UCSD-AML1 (cell line): ENCODE results near the gene LSM3.

Experiments
- DNase-seq: peaks from one replicate; lab custom pipeline; 2025; ENCODE audit not compliant: unreplicated experiment; lab: John Stamatoyannopoulos, UW

Gene LSM3

GRCh38 chr3:14194865-14195264 lies 16.2 kb downstream of the LSM3 start:
- no peak for DNase-seq

- no peak for DNase-seq
These were observed 21.0 kb downstream of the LSM3 start for GRCh38 chr3:14199641-14200040.

- no peak for DNase-seq
These were observed 21.7 kb downstream of the LSM3 start for GRCh38 chr3:14200276-14200675.

GRCh38 chr3:14200841-14201240 lies 22.2 kb downstream of the LSM3 start:
- no peak for DNase-seq

- DNase-seq: no peak
These were observed 23.5 kb downstream of the LSM3 start for GRCh38 chr3:14201940-14202684.

GRCh38 chr3:14202874-14203520 lies 24.4 kb downstream of the LSM3 start:
- no peak for DNase-seq

GRCh38 chr3:14203521-14204079 lies 25.0 kb downstream of the LSM3 start:
- peak; percentile 60 for DNase-seq

- DNase-seq: peak; percentile 50
These were observed 26.1 kb downstream of the LSM3 start for GRCh38 chr3:14204515-14205284.

GRCh38 chr3:14206548-14207177 lies 28.0 kb downstream of the LSM3 start:
- no peak for DNase-seq

GRCh38 chr3:14208168-14208567 lies 29.6 kb downstream of the LSM3 start:
- no peak for DNase-seq

- no peak for DNase-seq
These were observed 30.4 kb downstream of the LSM3 start for GRCh38 chr3:14208977-14209394.

- no peak for DNase-seq
These were observed 31.1 kb downstream of the LSM3 start for GRCh38 chr3:14209581-14210289.

GRCh38 chr3:14210290-14210688 lies 31.7 kb downstream of the LSM3 start:
- DNase-seq: no peak

GRCh38 chr3:14210843-14211594 lies 32.4 kb downstream of the LSM3 start:
- DNase-seq: no peak

- no peak for DNase-seq
These were observed 33.0 kb downstream of the LSM3 start for GRCh38 chr3:14211621-14212020.

- no peak for DNase-seq
These were observed 33.4 kb downstream of the LSM3 start for GRCh38 chr3:14212032-14212431.

- no peak for DNase-seq
These were observed 34.6 kb downstream of the LSM3 start for GRCh38 chr3:14213066-14213774.

- no peak for DNase-seq
These were observed 36.1 kb downstream of the LSM3 start for GRCh38 chr3:14214764-14215163.
